GM18870 (cell line): ENCODE results near the gene ALK.

ENCODE experiments used
- ATAC-seq: cut with Tn5 transposase; IDR thresholded peaks from one replicate; pipeline ENCODE4 v1.9.1; 2021; ENCODE audit warnings: moderate library complexity; ENCODE audit not compliant: unreplicated experiment

Gene ALK

DNA sequence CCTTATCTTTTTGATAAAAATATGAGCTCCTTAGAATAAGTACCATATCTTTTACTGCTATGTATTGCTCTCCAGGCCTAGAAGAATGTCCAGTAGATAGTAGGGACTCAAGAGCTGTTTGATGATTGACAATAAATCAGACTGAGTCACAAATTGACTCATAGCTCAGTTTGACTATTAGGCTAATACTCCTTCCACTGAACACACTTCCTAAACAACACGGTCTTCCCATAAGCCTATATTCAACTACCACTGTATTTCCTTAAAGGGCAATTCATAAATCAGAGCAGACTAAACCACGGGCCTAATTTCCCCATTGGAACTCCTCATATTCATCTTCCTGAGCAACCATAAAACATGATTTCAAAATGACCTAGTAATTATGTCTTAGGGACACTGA, 258.5 kb downstream of the ALK start:
- ATAC-seq: no peak

DNA sequence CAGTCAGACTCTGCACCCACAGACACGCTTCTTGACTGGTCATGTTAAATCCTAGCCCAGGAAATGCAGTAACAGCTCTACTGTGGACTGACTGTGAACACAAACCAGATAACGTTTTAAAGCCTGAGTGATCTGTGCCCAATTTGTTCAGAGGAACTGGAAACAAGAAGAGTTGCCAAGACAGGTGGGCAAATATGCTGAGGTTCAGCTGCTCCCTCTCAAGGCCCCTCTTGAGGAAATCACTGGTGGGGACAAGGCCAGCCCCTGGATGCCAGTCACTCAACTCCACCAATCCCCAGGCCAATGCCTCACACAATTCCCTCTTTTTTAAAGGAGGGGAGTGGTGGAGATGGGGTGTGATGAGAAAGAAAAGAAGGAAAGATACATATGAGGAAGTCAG, 261.2 kb downstream of the ALK start:
- no peak for ATAC-seq

GRCh38 chr2:29659178-29659577, 262.2 kb downstream of the ALK start:
- no peak for ATAC-seq

GRCh38 chr2:29657674-29658073, 263.7 kb downstream of the ALK start:
- no peak for ATAC-seq

- no peak for ATAC-seq
These were observed 265.8 kb downstream of the ALK start for GRCh38 chr2:29655391-29656086.

- ATAC-seq: no peak
These were observed 270.7 kb downstream of the ALK start for GRCh38 chr2:29650631-29651097.

GRCh38 chr2:29644949-29645348, 276.4 kb downstream of the ALK start:
- no peak for ATAC-seq

GRCh38 chr2:29643196-29643595, 278.2 kb downstream of the ALK start:
- no peak for ATAC-seq

DNA sequence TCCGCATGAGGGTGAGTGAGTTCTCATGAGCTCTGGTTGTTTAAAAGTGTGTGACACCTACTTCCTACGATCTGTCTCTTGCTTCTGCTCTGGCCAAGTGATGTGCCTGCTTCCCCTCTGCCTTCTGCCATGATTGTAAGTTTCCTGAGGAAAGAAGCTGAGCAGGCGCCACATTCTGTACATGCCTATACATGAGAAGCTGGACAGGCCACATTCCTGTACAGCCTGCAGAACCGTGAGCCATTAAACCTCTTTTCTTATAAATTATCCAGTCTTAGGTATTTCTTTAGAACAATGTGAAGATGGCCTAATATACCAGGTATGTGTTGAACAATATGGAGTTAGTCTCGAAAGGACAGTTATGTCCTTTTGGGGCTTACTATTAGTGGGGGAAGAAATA, 281.0 kb downstream of the ALK start:
- no peak for ATAC-seq

GRCh38 chr2:29638641-29639040, 282.7 kb downstream of the ALK start:
- ATAC-seq: no peak

DNA sequence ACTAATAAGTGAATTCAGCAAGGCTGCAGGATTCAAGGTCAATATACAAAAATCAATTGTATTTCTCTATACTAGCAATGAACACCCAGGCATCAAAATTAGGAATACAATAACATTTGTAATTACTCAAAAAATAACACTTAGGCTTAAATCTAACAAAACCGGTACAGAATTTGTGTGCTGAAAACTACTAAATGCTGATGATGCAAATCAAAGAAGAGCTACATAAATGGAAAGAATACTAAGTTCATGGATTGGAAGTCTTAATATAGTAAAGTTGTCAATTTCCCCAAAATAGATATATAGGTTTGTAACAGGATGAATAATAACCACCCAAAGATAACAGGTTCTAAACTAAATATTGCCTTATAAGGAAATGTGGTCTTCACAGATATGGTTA, 286.5 kb downstream of the ALK start:
- ATAC-seq: no peak

DNA sequence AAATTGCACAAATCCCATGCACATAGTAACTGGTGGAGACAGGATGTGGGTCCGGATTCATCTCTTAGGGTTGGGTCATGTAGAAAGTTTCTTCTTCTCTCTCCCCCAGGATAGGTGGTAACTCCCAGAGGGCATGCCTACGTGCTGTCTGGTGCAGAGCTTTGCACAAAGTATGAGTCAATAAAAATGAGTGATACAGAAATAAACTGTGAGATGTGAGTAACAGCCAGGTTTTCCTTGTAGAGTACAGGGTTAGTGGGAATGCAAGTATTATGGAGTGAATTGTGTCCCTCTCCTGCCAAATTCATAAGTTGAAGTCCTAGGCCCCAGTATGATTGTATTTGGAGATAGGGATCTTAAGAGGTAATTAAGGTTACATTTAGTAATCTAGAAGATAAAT, 289.4 kb downstream of the ALK start:
- no peak for ATAC-seq

GRCh38 chr2:29629495-29629894, 291.9 kb downstream of the ALK start:
- ATAC-seq: no peak

- no peak for ATAC-seq
These were observed 292.5 kb downstream of the ALK start for GRCh38 chr2:29628862-29629261.

DNA sequence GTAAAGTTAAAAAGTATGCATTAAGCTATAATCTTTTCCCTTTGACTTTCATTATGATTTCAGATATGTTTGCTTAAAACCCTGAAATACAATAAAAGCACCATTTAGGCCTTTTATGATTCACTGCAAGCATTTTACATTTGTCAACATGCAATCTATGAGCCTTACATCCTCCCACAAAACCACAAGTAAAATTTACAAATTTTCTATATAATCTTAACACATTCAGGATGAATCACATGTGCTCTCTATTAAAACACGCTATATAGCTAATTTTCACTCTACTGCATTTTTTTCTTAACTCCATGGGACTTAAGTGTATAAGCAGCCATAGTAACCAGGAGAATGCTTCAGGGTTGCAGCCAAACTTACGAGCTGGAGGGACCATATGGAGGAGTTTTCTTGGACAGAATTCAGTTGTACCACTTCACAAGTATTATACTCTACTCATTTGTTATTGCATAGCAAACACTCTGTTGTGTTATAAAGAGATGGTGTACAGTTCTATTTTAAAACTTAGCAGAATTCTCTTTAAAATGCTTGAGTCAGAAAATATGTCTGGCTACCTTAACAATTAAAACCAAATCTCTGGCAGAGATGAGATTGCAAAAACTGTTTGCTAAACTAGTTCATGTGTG, 293.2 kb downstream of the ALK start:
- no peak for ATAC-seq

- no peak for ATAC-seq
These were observed 294.1 kb downstream of the ALK start for GRCh38 chr2:29627279-29627711.

- no peak for ATAC-seq
These were observed 300.5 kb downstream of the ALK start for GRCh38 chr2:29620890-29621289.

DNA sequence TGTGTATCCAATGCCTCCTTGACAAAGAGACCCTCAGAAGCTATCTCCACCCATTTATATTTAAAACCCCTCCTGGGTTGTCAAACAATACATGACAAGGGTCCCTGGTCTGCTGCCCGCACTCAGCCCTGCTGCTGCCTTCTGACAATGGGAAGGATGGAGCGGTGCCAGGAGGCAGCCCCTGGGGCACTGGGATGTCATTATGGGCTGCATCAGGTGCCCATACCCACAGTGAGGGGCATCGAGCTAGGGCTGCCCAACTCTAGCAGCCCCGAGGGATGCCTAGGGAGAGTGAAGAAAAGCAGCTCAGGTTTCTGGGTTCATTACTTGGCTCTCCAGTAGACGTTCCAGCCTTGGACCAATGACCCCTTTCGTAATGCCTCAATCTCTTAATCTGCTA, 301.7 kb downstream of the ALK start:
- ATAC-seq: no peak

DNA sequence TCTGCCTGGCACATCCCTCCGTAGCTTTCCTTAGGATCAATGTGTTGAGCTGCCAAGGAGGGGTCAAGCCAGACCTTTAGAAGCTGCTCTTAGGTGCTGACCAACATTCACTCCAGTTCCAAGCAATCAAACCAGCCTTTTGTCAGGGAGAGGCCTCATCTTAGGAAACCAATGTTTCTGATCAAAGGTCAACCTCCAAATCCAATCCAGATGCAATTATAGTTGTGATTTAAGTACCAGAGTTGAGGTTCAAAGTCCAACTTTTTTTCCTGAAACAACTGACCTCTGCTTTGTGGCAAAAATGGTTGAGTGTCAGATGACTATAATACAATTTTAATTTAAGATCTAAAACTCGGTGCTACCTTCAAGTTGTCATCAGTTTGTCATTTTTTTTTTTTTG, 303.4 kb downstream of the ALK start:
- ATAC-seq: no peak

DNA sequence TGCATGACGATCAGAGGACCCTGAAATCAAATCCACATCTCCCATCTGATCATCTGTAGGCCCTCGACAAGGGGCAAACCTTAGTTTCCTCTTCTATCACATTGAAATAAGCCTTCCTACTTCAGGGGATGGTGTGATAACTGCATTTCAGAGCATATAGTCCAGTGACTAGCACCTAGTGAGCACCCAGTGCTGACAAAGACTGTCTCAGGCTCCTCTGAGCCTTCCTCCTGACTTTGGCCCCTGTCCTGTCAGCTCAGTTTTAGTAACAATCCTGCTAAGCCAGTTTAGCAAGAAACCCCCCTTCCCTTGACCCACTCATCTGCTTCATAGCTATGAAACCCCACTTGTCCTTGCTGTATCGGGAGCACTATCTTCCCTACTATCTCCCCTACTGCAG, 304.0 kb downstream of the ALK start:
- ATAC-seq: no peak

GRCh38 chr2:29616569-29616968, 304.8 kb downstream of the ALK start:
- no peak for ATAC-seq

DNA sequence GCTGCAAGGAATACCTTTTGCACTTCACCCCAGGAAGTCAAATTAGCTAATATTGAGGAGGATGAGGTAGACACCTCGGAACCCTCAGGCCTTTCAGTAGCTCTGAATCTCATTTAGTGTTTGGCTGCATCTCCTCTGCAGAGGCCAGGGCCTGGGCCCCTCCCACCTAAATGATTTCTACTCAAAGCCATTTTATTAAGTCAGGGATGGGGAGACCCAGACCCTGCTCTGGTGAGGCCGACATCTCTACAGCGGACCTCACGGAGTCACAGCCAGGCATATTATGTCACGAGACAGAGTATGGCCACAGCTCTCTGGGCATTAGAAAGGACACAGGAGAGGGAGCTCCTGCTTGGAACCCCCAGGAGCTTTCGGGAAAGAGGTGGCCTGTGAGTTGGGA, 305.5 kb downstream of the ALK start:
- ATAC-seq: no peak

DNA sequence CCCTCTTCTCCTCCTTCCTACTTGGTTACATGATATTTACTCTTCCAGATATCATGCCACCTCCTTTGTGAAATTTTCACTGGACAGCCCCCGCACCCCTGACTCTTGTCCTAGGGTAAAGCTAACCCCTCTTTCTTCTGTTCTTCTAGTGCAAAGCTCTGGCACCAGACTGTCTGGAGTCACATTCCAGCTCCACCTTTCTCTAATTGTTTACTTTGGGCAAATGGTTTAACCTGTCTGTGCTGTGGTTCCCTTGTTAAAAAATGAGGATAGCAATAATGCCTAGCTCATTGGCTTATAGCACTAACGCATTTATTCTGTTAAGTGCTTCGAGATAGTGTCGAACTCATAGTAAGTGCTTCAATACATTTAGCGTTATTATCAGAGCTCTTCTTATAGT, 306.2 kb downstream of the ALK start:
- ATAC-seq: no peak
